Neural crest cell (in vitro differentiated cells): ENCODE measurements around the gene ATXN7L3. TPM values are rescaled to one million over a fixed set of nuclear protein-coding genes. Genes with fewer than 3 reads are reported as not detected.
"Not testable (repeated sequence)": the region's sequence is repeated elsewhere in the genome, so short reads cannot be mapped to it uniquely, and the experiment has no call there.

Experiments
- DNase-seq: peaks from one replicate; pipeline ENCODE4 v3.0.0; 2021; ENCODE audit warnings: low read depth, mixed read lengths, low spot score
- H3K27ac Mint-ChIP-seq: one replicate; pipeline ENCODE4 v1.8.0; 2021; ENCODE audit warnings: mild to moderate bottlenecking, mixed read lengths; ENCODE audit not compliant: unreplicated experiment
- H3K27me3 Mint-ChIP-seq: 2 replicates; pipeline ENCODE4 v1.8.0; 2021; ENCODE audit warnings: low read depth, mild to moderate bottlenecking, mixed read lengths
- H3K36me3 Mint-ChIP-seq: 2 replicates; pipeline ENCODE4 v1.8.0; 2021; ENCODE audit warnings: low read depth, mild to moderate bottlenecking, mixed read lengths
- H3K4me1 Mint-ChIP-seq: 2 replicates; pipeline ENCODE4 v1.8.0; 2021; ENCODE audit warnings: mixed read lengths
- H3K4me3 Mint-ChIP-seq: one replicate; pipeline ENCODE4 v1.8.0; 2021; ENCODE audit warnings: mild to moderate bottlenecking, mixed read lengths
- H3K9me3 Mint-ChIP-seq: 2 replicates; pipeline ENCODE4 v1.8.0; 2021; ENCODE audit warnings: mixed read lengths
- CTCF ChIP-seq: fragments of 200-600 bp; sonication (generic); conservative IDR thresholded peaks from 2 replicates; pipeline ENCODE4 v1.5.0; 2021; ENCODE audit warnings: antibody characterized with exemption, mild to moderate bottlenecking
- total RNA-seq: library from RNA; stranded (reverse); gene quantifications from 2 replicates; pipeline ENCODE4 v1.2.1, GENCODE V29; 2021

Gene ATXN7L3
- total RNA-seq, 1 donor from 2014 or later: 119 TPM

DNA sequence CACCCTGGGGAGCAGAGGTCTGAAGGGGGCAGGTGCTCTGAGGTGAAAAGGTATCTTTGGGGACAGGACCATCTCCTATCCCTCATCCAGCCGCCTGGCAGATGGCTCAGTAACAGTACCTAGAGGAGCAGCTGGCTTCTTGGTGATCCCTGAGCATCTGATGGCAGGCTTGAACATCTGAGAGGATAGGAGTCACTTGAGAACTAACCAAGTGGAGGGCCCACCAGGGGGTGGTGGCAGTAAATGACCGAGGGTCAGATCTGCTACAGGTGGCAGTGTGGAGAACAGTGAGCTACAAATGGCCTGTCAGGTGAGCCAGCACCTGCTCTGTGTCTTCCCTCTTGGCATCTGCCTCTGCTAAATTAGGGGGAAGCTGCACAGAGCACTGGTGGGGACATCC, 44.2 kb downstream of the ATXN7L3 start:
- Mint-ChIP-seq H3K4me3 (no peak overlapping the region), H3K9me3 (no peaks in the 10 kb centered on the region), H3K27me3 (no peaks in the 10 kb centered on the region), H3K27ac (no peak overlapping the region), H3K36me3 (peaks cover 3% of the 10 kb centered on the region), H3K4me1 (no peaks in the 10 kb centered on the region)
- no peak for DNase-seq
- no peak for TF ChIP-seq CTCF

GRCh38 chr17:44152875-44153274, 46.8 kb downstream of the ATXN7L3 start:
- Mint-ChIP-seq H3K27ac (no peak overlapping the region), H3K27me3 (no peaks in the 10 kb centered on the region), H3K36me3 (peaks cover under 1% of the 10 kb centered on the region), H3K4me3 (no peak overlapping the region), H3K4me1 (no peaks in the 10 kb centered on the region), H3K9me3 (no peaks in the 10 kb centered on the region)
- DNase-seq: no peak
- TF ChIP-seq CTCF: no peak

GRCh38 chr17:44149750-44150329, 49.8 kb downstream of the ATXN7L3 start:
- Mint-ChIP-seq H3K4me3 (no peak overlapping the region), H3K4me1 (no peaks in the 10 kb centered on the region), H3K36me3 (no peaks in the 10 kb centered on the region), H3K27ac (no peak overlapping the region), H3K27me3 (no peaks in the 10 kb centered on the region), H3K9me3 (no peaks in the 10 kb centered on the region)
- no peak for DNase-seq
- no peak for TF ChIP-seq CTCF

GRCh38 chr17:44149066-44149465, 50.6 kb downstream of the ATXN7L3 start:
- H3K27ac Mint-ChIP-seq, H3K27me3 Mint-ChIP-seq, DNase-seq, H3K36me3 Mint-ChIP-seq, H3K9me3 Mint-ChIP-seq, H3K4me3 Mint-ChIP-seq, H3K4me1 Mint-ChIP-seq: not testable (repeated sequence)

- no peak for DNase-seq
- Mint-ChIP-seq H3K9me3 (no peaks in the 10 kb centered on the region), H3K27ac (no peak overlapping the region), H3K4me1 (no peaks in the 10 kb centered on the region), H3K27me3 (no peaks in the 10 kb centered on the region), H3K4me3 (no peak overlapping the region), H3K36me3 (no peaks in the 10 kb centered on the region)
- TF ChIP-seq CTCF: no peak
Observed at GRCh38 chr17:44147812-44148211, 51.9 kb downstream of the ATXN7L3 start.

DNA sequence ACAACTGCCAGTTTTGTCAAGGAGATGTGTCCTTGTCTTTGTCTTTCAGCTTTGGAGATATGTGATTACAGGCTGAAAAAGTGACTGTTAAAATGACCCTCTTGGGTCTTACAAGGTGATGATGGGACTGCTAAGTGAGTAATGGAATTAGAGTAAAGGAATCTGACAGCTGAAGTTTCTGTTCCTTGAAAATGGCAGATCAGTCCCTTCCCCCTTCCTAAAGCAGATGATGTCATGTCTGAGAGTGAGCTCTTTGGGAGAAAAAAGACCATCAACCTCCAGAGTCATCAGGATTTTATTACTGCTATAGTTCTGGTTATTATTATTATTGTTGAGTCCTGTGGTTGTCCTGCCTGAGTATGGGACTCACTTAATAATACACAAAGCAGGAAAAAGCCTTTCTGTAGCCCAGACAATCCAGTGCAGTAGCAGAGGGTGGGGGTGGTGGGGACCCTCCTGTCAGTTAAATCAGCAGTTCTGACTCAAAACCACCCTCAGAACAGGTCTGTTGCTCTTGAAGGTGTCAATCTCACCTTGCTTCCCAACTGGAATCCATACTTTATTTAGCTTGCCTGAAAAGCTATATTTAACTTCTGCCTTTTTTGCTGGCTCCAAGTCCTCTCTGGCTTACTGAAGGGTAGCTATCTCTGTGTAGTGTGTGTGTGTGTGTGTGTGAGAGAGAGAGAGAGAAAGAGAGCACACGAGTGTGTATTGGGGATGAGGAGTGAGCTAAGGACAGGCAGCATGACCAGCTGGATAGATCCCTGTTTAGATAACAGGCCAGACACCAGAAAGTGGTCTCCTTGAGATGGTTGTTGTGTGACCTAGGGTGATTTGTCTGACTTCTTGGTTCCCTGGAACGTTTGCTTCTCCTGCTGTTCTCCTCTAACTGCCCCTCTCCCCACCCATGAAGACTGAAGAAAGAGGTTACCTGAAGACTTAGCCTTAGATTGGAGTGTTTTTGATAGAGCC, 53.0 kb downstream of the ATXN7L3 start:
- DNase-seq: no peak
- H3K27ac Mint-ChIP-seq: no peak overlapping the region
- TF ChIP-seq CTCF: no peak
- H3K36me3 Mint-ChIP-seq: no peaks in the 10 kb centered on the region
- no peaks in the 10 kb centered on the region for H3K9me3 Mint-ChIP-seq
- peak overlapping the region; percentile 63 for H3K4me3 Mint-ChIP-seq
- H3K27me3 Mint-ChIP-seq: no peaks in the 10 kb centered on the region
- peaks cover 7% of the 10 kb centered on the region for H3K4me1 Mint-ChIP-seq
